GM18870 (cell line): ENCODE results near the gene HELB.

Experiments used
- ATAC-seq: cut with Tn5 transposase; IDR thresholded peaks from one replicate; pipeline ENCODE4 v1.9.1; 2021; ENCODE audit warnings: moderate library complexity; ENCODE audit not compliant: unreplicated experiment

Gene HELB

GRCh38 chr12:66354291-66354690 is 52.0 kb downstream of the HELB start:
- ATAC-seq, result no peak

DNA sequence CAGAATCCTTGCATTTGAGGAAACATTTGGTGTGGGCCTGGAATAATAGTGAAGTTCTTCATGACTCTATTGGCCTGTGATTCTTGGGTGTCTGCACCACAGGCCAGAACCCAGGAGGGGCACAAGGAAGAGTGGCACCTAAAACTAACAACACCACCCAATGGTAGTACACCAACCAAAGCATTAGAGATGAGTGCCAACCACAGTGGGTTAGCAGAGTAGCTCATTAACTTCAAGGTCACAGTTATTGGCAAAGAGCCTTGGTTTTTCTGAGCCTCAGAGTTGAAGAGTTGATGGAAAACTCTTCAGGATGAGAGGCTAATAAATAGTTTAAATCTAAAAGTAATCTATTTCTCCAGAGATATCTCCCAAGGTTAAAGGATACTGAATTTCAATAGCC is 57.0 kb downstream of the HELB start:
- no peak for ATAC-seq

DNA sequence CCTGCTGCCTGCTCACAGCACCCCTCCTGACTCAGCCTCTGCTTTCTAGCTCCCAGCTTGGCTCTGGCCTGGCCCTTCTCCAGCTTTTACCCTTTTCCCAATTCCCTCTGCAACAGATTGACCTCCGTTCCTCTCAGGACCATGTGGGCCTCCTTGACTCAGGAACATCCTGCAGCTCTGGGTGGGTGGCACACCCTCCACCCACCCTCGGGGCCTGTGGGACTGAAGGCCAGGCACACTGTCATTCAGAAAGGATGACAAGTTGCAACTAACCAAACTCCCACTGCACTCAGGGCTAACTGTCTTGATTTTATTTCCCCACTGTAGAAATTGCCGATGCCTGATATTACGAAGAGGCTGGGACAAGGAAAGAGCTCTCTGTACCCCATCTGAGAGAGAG is 59.4 kb downstream of the HELB start:
- no peak for ATAC-seq

GRCh38 chr12:66365718-66366490 is 63.6 kb downstream of the HELB start:
- no peak for ATAC-seq

DNA sequence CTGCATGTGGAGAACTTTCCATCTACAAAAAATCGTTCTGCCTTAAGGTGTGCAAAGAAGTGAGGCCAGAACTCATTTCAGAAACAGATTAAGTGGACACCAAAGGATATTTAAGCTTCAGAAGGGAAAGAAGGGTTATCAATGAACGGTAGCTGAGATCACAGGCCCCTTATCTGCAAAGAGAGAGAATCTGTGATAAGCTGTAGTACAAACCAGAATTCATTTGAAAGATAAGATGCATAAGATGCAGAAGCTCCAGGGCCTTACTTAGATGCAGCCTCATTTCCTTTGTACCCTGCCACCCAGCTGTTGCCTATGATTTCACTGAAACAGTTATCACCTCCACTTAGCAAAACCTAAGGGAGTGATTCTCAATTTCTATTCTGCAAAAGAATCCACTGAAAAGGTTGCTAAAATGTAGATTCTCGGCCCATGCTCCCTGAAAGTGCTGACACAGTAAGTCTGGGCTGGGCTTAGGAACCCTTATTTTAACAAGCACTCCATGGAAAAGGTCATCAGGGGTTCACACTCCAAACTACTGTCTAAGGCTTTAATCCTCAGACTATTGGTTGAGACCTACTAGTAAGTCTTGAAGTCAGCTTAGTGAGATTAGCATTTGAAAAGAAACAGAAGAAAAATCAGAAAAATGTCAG is 64.8 kb downstream of the HELB start:
- ATAC-seq, result no peak

DNA sequence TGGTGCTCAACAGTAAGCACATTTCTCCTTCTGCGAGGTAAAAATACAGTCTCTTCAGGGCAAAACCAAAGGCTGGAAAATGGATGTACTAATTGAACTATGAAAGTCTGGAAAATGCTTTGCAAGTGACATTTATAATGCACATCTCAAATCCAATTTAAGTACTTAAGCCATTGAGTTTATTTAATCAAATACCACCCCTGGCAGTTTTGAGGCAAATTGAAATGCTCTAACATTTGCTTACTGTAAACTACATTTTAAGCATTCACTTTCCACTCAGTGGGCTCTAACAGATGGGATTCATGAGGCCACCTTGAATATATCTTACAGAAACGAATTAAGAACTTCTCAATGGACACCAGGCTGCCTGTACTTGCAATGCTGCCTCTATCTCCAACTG is 69.7 kb downstream of the HELB start:
- no peak for ATAC-seq

DNA sequence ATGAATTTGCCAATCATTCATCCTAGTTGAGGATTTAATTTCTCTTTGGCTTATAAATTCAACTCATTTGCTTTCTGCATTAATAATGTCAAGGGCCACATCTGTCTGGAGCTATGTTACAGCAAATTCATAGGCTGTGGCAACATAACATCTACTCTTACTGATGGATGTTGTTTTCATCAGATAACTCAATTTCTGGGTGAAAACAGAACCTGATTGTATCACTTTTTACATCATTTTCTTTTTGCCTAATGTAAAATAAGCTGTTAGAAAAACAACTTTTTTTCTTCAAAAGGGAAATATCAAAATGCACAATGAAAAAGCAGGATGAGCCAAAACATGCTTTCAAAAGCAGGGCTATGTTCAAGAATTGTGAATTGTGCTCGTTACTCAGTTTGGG is 73.3 kb downstream of the HELB start:
- ATAC-seq, result no peak

- ATAC-seq, result no peak
These were observed 77.3 kb downstream of the HELB start for GRCh38 chr12:66379616-66380015.

DNA sequence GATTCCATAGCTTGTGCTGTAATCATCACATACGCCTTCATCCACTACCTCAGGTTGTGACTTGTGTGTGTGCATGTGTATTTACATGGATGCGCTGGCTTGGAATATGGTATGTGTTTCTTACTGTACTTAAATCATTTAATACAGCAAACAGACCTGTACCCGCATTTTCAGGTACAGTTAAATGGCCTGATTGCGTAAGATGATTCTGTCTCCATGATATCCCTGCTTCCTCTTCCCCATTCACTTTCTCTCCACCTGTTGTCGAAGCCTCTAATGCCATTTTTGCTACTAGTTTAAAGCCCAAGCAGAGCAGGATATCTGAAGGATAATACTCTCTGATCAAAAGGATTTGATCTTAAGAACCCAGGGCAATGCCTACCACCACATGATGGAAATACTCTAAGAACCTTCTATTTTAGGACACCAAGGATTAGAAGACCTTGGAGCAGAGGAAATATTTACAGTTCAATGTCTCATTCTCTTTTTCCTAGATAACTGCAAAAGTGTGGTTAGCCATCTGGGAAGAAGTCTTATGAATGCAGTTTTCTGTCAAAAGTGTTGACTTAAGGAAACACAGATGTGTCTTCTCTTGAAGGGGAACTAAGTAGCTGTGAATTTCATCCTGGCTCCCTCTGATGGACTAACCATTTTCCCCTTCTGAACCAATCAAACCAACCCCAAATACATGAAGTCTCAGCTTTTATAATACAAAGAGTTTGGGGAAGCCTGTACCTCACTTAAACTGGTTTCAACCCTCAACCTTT is 78.7 kb downstream of the HELB start:
- no peak for ATAC-seq

GRCh38 chr12:66387117-66387516 is 84.8 kb downstream of the HELB start:
- no peak for ATAC-seq
